ENCODE data around the gene VANGL2.

Gene VANGL2

DNA sequence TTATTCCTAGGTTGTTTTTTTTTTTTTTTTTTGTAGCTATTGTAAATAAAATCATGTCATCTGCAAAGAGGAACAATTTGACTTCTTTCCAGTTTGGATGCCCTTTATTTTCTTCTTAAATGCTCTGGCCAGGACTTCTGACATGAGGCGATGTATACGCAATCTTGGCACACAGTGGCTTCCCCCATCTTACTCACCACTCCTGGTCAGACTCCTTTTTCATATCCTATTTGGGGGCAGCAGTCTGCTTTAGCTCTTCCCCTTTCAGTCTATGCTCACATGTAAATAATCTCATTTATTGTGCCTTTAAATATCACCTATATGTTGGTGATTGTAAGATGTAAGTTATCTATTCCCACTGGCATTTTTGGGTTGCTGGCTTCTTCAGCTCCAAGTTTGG lies 66.6 kb downstream of the VANGL2 start:
- DNase-seq, result no peak

DNA sequence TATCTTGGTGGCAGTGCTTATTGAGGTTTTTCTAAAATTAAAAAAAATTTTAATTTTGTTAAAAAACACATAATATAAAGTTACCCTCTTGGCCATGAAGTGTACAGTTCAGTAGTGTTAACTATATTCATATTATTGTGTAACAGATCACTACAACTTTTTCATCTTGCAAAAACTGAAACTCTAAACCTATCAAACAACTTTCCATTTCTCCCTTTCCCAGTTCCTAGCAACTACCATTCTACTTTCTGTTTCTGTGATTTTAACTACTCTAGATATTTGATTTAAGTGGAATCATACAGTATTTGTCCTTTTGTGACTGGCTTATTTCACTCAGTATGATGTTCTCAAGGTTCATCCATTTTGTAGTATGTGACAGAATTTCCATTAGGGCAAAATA lies 67.2 kb downstream of the VANGL2 start:
- no peak for DNase-seq

DNA sequence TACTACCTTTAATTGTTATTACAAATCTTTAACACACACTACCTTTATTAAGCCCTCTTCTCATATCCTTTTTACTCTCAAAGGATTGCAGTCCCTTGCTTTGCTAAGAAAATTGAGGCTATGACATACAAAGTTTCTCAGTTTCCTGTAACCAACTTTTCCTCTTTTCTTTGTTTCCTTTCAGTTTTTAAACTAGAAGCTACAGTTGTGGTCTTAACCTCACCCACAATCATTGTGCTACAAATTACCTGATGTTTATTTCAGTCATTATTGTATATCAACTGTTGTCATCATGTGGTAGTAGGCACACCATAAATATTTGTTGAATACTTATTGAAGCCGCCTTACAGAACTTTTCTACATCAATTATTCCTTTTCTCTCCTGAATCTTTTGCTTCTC lies 70.9 kb downstream of the VANGL2 start:
- no peak for DNase-seq

DNA sequence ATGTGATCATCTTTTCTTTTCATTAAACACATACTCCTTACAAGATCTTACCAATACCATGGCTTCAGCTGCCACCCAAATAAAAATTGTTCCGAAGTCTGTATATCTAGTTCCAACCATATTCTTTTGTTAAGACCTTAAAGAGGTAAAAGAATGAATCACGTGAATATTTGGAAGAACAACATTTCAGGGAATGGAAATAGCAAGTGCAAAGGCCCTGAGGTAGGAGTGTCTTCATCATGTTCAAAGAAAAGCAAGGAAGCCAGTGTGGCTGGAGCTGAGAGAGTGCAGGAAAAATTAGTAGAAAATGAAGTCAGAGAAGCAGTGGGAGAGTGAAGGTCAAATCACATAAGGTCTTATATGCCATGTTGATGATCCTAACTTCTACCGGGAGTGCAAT lies 71.7 kb downstream of the VANGL2 start:
- DNase-seq, result no peak

DNA sequence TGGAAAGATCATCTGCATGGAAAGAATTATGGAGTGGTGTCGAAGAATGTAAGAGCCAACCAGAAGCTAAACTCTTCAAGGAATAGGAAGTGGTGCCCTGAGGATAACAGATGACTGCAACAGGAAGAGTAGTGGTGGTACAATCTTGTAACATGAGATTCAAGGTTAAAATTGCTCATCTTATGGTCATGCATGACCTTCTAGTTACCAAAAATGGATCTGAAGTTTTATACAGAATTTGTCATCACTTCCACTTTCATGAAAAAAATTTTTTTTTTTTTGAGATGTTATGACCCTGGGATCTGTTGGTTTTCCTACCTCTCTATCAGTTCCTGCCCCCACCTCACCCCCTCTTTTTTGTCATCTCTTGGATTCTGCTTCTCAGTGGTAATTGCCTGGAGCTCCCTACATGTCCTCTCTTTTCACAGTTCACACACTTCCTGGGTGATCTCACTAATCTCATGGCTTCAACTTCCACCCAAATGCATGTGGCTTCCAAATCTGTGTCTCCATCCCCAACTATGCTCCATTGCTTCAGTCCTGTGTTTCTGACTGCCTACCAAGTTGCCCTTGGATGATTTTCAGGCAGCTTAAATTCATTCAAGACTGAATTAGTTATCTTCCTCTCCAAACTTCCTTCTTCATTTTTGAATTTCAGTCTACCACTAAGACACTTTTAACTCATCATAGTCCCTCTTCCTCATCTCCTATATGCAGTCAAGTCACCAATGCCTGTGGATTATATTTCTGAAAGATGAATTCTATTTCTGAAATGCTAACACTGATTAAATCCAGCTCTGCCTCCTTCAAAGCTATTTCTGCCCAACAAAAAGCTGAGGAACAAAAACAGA lies 74.3 kb downstream of the VANGL2 start:
- no peak for DNase-seq
